Spinal cord (tissue), 10 donors: ENCODE measurements around the gene TXK. TPM values are rescaled to one million over a fixed set of nuclear protein-coding genes. Genes with fewer than 3 reads are reported as not detected.
A peak's percentile ranks its signal among the peaks of the same experiment; 100 is the strongest.

Experiments used
- DNase-seq, 6 donors: peaks; one replicate each; pipeline versions ENCODE4 v3.0.0 to v3.0.0-alpha.2; 2013 to 2015; ENCODE audit warnings: low spot score in 6 of 6, low read depth in 4 of 6
- H3K27ac ChIP-seq: one replicate; pipeline ENCODE4 v1.5.1; 2013; ENCODE audit warnings: low read depth, low read length, control low read depth
- H3K27me3 ChIP-seq: one replicate; pipeline ENCODE4 v1.6.1; 2013; ENCODE audit warnings: low read length; ENCODE audit not compliant: control insufficient read depth, insufficient read depth
- H3K36me3 ChIP-seq: one replicate; pipeline ENCODE4 v1.6.1; 2013; ENCODE audit warnings: low read length; ENCODE audit not compliant: control insufficient read depth, insufficient read depth
- H3K4me1 ChIP-seq: one replicate; pipeline ENCODE4 v1.6.1; 2013; ENCODE audit warnings: low read length; ENCODE audit not compliant: control insufficient read depth, insufficient read depth
- H3K4me3 ChIP-seq: one replicate; pipeline ENCODE4 v1.5.1; 2013; ENCODE audit warnings: low read depth, low read length, control low read depth
- H3K9me3 ChIP-seq: one replicate; pipeline ENCODE4 v1.6.1; 2013; ENCODE audit warnings: low read length; ENCODE audit not compliant: control insufficient read depth, insufficient read depth
- WGBS: methylation state at CpG from one replicate; pipeline ENCODE4 v1.1.5; 2013; ENCODE audit warnings: missing lambda C conversion rate; ENCODE audit not compliant: insufficient coverage; 5-methylcytosine and 5-hydroxymethylcytosine counted together
- polyA plus RNA-seq, 2 donors: library from polyadenylated mRNA; unstranded; fragments of 120-200 nt; gene quantifications; one replicate each; pipeline ENCODE4 v1.2.1, GENCODE V29; 2013; ENCODE audit not compliant: insufficient read length in 2 of 2
- small RNA-seq: library from RNA; depleted of rRNA; stranded (forward); fragments of <200 nt; gene quantifications from one replicate; pipeline ENCODE3, GENCODE V24; 2014; ENCODE audit warnings: low replicate concordance
- total RNA-seq, 2 donors: library from RNA; depleted of rRNA in 1 of 2; stranded (reverse); fragments of 120-200 nt in 1 of 2; fragments of >200 nt in 1 of 2; gene quantifications; one replicate each; pipeline versions ENCODE4 v1.2.3 to v1.2.4, GENCODE V29; 2013 to 2014
- donor health status: healthy.

The TXK gene
- total and polyA plus RNA-seq, 4 donors: 0.35 to 2.3 (median 1.2) TPM

GRCh38 chr4:48021100-48021499 is 113.0 kb downstream of the TXK start:
- Histone ChIP-seq H3K36me3 (no peaks in the 10 kb centered on the region), H3K4me1 (peaks cover 19% of the 10 kb centered on the region), H3K27me3 (peaks cover 18% of the 10 kb centered on the region), H3K4me3 (no peak overlapping the region), H3K9me3 (no peaks in the 10 kb centered on the region), H3K27ac (no peak overlapping the region)
- no CpG with 5 or more reads among the region's 1 CpG for WGBS
- no peak for DNase-seq

GRCh38 chr4:48018112-48018511 is 115.9 kb downstream of the TXK start:
- Histone ChIP-seq H3K36me3 (no peaks in the 10 kb centered on the region), H3K27me3 (peaks cover 18% of the 10 kb centered on the region), H3K9me3 (no peaks in the 10 kb centered on the region), H3K4me1 (peaks cover 16% of the 10 kb centered on the region), H3K4me3 (no peak overlapping the region), H3K27ac (no peak overlapping the region)
- DNase-seq: no peak
- 38% methylated on average over 1 of the region's 2 CpGs for WGBS

GRCh38 chr4:48017108-48017571 is 116.9 kb downstream of the TXK start:
- peak overlapping the region; percentile 74 for H3K4me3 ChIP-seq
- H3K27me3 ChIP-seq: peaks cover 18% of the 10 kb centered on the region
- DNase-seq: peak in 3 of 6 donors; percentile 6 to 53 (median 49)
- H3K9me3 ChIP-seq: no peaks in the 10 kb centered on the region
- H3K36me3 ChIP-seq: no peaks in the 10 kb centered on the region
- H3K27ac ChIP-seq: no peak overlapping the region
- H3K4me1 ChIP-seq: peaks cover 16% of the 10 kb centered on the region
- under 1% methylated on average over 35 of the region's 35 CpGs for WGBS

Small RNA genes lying within 50 kb of the gene (small RNA-seq; reads per million reads assigned to genes)
- gene RF00019 (not detected), gene RF00026 (not detected), gene RNU6-838P (not detected)

Other genes with a start within 250 kb of the TXK start
- gene NFXL1, start 219.7 kb downstream of the TXK start, total RNA-seq: 10 to 100 TPM; 13.3 to 19.9 TPM
- 10 to 100 TPM; 12.7 to 14.3 TPM for gene NFXL1, start 219.7 kb downstream of the TXK start, polyA plus RNA-seq
- gene CNGA1, start 117.6 kb downstream of the TXK start, total RNA-seq: 1 to 10 TPM in 1 of 2 donors, under 1 TPM in 1; 0.61 to 1.1 TPM
- gene CNGA1, start 117.6 kb downstream of the TXK start, polyA plus RNA-seq: under 1 TPM; 0.06 to 0.49 TPM
- 1 to 10 TPM; 1.9 to 2.8 TPM for gene NIPAL1, start 117.5 kb downstream of the TXK start, total RNA-seq
- gene NIPAL1, start 117.5 kb downstream of the TXK start, polyA plus RNA-seq: 1 to 10 TPM; 1.0 to 1.4 TPM
- gene TEC, start 135.6 kb upstream of the TXK start, total RNA-seq: 1 to 10 TPM; 2.1 to 2.6 TPM
- gene TEC, start 135.6 kb upstream of the TXK start, polyA plus RNA-seq: 1 to 10 TPM in 1 of 2 donors, under 1 TPM in 1; 0.98 to 1.1 TPM
- 10 to 100 TPM; 30.4 to 84.8 TPM for gene SLAIN2, start 207.3 kb upstream of the TXK start, total RNA-seq
- gene SLAIN2, start 207.3 kb upstream of the TXK start, polyA plus RNA-seq: 10 to 100 TPM; 30.6 to 34.4 TPM